HL-60 (cell line): ENCODE results near the gene HERC4.

Experiments used
- GABPA ChIP-seq: IDR thresholded peaks from 2 replicates; pipeline ENCODE4 v1.6.1; 2012; ENCODE audit warnings: low read depth
- POLR2AphosphoS5 ChIP-seq: IDR thresholded peaks from 2 replicates; pipeline ENCODE4 v1.6.1; 2012; ENCODE audit warnings: low read depth
- SPI1 ChIP-seq: IDR thresholded peaks from 2 replicates; pipeline ENCODE4 v1.6.1; 2012; ENCODE audit warnings: low read depth, mild to moderate bottlenecking, borderline replicate concordance
- TF ChIP-seq, protein P1 (sequence below): IDR thresholded peaks from one replicate; pipeline ENCODE4 v1.5.1; 2011; ENCODE audit warnings: low read length, control low read depth, inconsistent platforms; ENCODE audit not compliant: insufficient read depth
- TF ChIP-seq, protein P2 (sequence below): IDR thresholded peaks from 2 replicates; pipeline ENCODE4 v1.6.1; 2012; ENCODE audit warnings: low read depth; ENCODE audit not compliant: insufficient replicate concordance

DNA sequence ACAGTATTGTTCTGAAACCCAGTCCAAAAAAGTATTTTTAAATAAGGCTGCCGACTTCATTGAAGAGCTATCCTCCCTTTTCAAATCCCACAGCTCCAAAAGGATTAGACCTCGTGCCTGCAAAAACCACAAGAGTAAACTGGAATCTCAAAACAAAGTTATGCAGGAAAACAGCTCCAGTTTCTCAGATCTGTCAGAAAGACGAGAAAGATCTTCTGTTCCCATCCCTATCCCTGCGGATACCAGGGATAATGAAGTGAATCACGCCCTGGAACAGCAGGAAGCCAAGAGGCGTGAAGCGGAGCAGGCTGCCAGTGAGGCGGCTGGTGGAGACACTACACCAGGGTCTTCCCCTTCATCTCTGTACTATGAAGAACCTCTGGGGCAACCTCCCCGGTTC lies 46.8 kb upstream of the HERC4 start:
- no peak for TF ChIP-seq GABPA
- TF ChIP-seq, protein P1, sequence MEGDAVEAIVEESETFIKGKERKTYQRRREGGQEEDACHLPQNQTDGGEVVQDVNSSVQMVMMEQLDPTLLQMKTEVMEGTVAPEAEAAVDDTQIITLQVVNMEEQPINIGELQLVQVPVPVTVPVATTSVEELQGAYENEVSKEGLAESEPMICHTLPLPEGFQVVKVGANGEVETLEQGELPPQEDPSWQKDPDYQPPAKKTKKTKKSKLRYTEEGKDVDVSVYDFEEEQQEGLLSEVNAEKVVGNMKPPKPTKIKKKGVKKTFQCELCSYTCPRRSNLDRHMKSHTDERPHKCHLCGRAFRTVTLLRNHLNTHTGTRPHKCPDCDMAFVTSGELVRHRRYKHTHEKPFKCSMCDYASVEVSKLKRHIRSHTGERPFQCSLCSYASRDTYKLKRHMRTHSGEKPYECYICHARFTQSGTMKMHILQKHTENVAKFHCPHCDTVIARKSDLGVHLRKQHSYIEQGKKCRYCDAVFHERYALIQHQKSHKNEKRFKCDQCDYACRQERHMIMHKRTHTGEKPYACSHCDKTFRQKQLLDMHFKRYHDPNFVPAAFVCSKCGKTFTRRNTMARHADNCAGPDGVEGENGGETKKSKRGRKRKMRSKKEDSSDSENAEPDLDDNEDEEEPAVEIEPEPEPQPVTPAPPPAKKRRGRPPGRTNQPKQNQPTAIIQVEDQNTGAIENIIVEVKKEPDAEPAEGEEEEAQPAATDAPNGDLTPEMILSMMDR, result no peak
- TF ChIP-seq POLR2AphosphoS5, result no peak
- TF ChIP-seq, protein P2, sequence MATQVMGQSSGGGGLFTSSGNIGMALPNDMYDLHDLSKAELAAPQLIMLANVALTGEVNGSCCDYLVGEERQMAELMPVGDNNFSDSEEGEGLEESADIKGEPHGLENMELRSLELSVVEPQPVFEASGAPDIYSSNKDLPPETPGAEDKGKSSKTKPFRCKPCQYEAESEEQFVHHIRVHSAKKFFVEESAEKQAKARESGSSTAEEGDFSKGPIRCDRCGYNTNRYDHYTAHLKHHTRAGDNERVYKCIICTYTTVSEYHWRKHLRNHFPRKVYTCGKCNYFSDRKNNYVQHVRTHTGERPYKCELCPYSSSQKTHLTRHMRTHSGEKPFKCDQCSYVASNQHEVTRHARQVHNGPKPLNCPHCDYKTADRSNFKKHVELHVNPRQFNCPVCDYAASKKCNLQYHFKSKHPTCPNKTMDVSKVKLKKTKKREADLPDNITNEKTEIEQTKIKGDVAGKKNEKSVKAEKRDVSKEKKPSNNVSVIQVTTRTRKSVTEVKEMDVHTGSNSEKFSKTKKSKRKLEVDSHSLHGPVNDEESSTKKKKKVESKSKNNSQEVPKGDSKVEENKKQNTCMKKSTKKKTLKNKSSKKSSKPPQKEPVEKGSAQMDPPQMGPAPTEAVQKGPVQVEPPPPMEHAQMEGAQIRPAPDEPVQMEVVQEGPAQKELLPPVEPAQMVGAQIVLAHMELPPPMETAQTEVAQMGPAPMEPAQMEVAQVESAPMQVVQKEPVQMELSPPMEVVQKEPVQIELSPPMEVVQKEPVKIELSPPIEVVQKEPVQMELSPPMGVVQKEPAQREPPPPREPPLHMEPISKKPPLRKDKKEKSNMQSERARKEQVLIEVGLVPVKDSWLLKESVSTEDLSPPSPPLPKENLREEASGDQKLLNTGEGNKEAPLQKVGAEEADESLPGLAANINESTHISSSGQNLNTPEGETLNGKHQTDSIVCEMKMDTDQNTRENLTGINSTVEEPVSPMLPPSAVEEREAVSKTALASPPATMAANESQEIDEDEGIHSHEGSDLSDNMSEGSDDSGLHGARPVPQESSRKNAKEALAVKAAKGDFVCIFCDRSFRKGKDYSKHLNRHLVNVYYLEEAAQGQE, result no peak
- TF ChIP-seq SPI1, result no peak
